HCT116 (cell line): ENCODE measurements around the gene IL1RAPL1. TPM values are rescaled to one million over a fixed set of nuclear protein-coding genes. Genes with fewer than 3 reads are reported as not detected.

Experiments used
- ATAC-seq: fragments of 200-7000 bp; cut with Tn5 transposase; 2 replicates; pipeline ENCODE4 v1.9.1; 2020; ENCODE audit warnings: mild to moderate bottlenecking, moderate library complexity
- BruUV-seq: library from RNA; stranded (reverse); fragments of 400-500 nt; replicated peaks from 2 replicates; lab custom pipeline; 2021; lab: Mats Ljungman, UMichigan
- CTCF ChIA-PET: fragments of 300-600 bp; sonication (Branson Sonifier 250); formaldehyde crosslinking; loops from one replicate; lab custom pipeline; 2021; ENCODE audit warnings: antibody characterized with exemption; lab: Charles Lee
- POLR2A ChIA-PET: fragments of 300-600, 350-600 bp; sonication (Branson Sonifier 250); formaldehyde crosslinking; loops from one replicate; lab custom pipeline; 2021; ENCODE audit warnings: antibody characterized with exemption; lab: Charles Lee
- RAD21 ChIA-PET, 2 experiments: fragments of 300-600 bp; sonication (Branson Sonifier 250); formaldehyde crosslinking; loops; one replicate each; lab custom pipeline; 2023; ENCODE audit warnings: low total read pairs in 2 of 2; ENCODE audit not compliant: uncharacterized antibody in 2 of 2, unreplicated experiment in 2 of 2, low non-redundant PET in 1 of 2; lab: Charles Lee
- DNase-seq: peaks from one replicate; pipeline ENCODE4 v3.0.0-alpha.2; 2010; ENCODE audit warnings: low read depth, low spot score
- H2AFZ ChIP-seq: fragments of 200-600 bp; shearing (Covaris generic), sonication (generic); 2 replicates; pipeline ENCODE4 v1.6.1; 2017; ENCODE audit warnings: low read depth, mixed run types, mixed read lengths, antibody characterized with exemption, low read length; ENCODE audit not compliant: poor library complexity, severe bottlenecking
- H3K27ac ChIP-seq: 2 replicates; pipeline ENCODE4 v1.5.1; 2012; ENCODE audit warnings: low read depth, low read length
- H3K27me3 ChIP-seq: fragments of 200-600 bp; sonication (generic); 2 replicates; pipeline ENCODE4 v1.6.1; 2016; ENCODE audit warnings: mixed run types, low read length, mixed read lengths; ENCODE audit not compliant: insufficient read depth
- H3K36me3 ChIP-seq, 2 experiments: fragments of 200-500 bp in 1 of 2; fragments of 200-600 bp in 1 of 2; sonication (Bioruptor generic) in 1 of 2; sonication (generic) in 1 of 2; 2 replicates each; pipeline versions ENCODE4 v1.5.1 to v1.6.1; 2014 to 2016; ENCODE audit warnings: low read length in 2 of 2, inconsistent platforms in 1 of 2, mixed read lengths in 1 of 2, mixed run types in 1 of 2; ENCODE audit not compliant: insufficient read depth in 2 of 2, control insufficient read depth in 1 of 2
- H3K4me1 ChIP-seq, 2 experiments: fragments of 200-600 bp in 1 of 2; sonication (generic) in 1 of 2; 2 replicates each; pipeline versions ENCODE4 v1.5.1 to v1.6.1; 2012 to 2017; ENCODE audit warnings: low read length in 2 of 2, inconsistent platforms in 1 of 2, mild to moderate bottlenecking in 1 of 2, mixed read lengths in 1 of 2, mixed run types in 1 of 2, moderate library complexity in 1 of 2; ENCODE audit not compliant: insufficient read depth in 2 of 2, control insufficient read depth in 1 of 2
- H3K4me2 ChIP-seq: fragments of 200-600 bp; sonication (generic); 2 replicates; pipeline ENCODE4 v1.6.1; 2017; ENCODE audit warnings: mixed run types, low read length, mixed read lengths
- H3K4me3 ChIP-seq, 2 experiments: fragments of 200-600 bp in 1 of 2; sonication (generic) in 1 of 2; replicated peaks in 1 of 2; 2 replicates each; pipeline ENCODE4 v1.5.1; 2011 to 2016; ENCODE audit warnings: low read length in 2 of 2, control low read depth in 1 of 2, low read depth in 1 of 2, mild to moderate bottlenecking in 1 of 2, mixed read lengths in 1 of 2, mixed run types in 1 of 2
- H3K79me2 ChIP-seq: fragments of 200-600 bp; sonication (generic); 2 replicates; pipeline ENCODE4 v1.6.1; 2017; ENCODE audit warnings: mild to moderate bottlenecking, mixed run types, low read length, moderate library complexity, mixed read lengths; ENCODE audit not compliant: insufficient read depth
- H3K9ac ChIP-seq: fragments of 200-600 bp; sonication (generic); 2 replicates; pipeline ENCODE4 v1.6.1; 2016; ENCODE audit warnings: low read length, mixed read lengths
- H3K9me2 ChIP-seq: fragments of 200-600 bp; sonication (generic), shearing (Covaris generic); 2 replicates; pipeline ENCODE4 v1.6.1; 2017; ENCODE audit warnings: mixed run types, mild to moderate bottlenecking, moderate library complexity; ENCODE audit not compliant: insufficient read depth
- H3K9me3 ChIP-seq, 2 experiments: fragments of 200-500 bp in 1 of 2; fragments of 200-600 bp in 1 of 2; sonication (Bioruptor generic) in 1 of 2; sonication (generic) in 1 of 2; 2 replicates each; pipeline ENCODE4 v1.6.1; 2014 to 2017; ENCODE audit warnings: low read length in 2 of 2, mixed read lengths in 2 of 2, inconsistent platforms in 1 of 2, low read depth in 1 of 2, mild to moderate bottlenecking in 1 of 2, mixed run types in 1 of 2, moderate library complexity in 1 of 2; ENCODE audit not compliant: control insufficient read depth in 1 of 2, insufficient read depth in 1 of 2
- H4K20me1 ChIP-seq: fragments of 200-600 bp; sonication (generic), shearing (Covaris generic); 2 replicates; pipeline ENCODE4 v1.6.1; 2017; ENCODE audit warnings: mixed run types, mild to moderate bottlenecking, moderate library complexity; ENCODE audit not compliant: insufficient read depth
- CTCF ChIP-seq, 3 experiments: fragments of 200-600 bp in 1 of 3; sonication (generic) in 1 of 3; IDR thresholded peaks in 2 of 3; conservative IDR thresholded peaks in 1 of 3; 2 replicates each; pipeline ENCODE4 v1.5.1; 2012 to 2017; ENCODE audit warnings: low read depth in 2 of 3, low read length in 2 of 3, antibody characterized with exemption in 1 of 3, borderline replicate concordance in 1 of 3, control low read depth in 1 of 3, mild to moderate bottlenecking in 1 of 3, mixed read lengths in 1 of 3, mixed run types in 1 of 3, moderate library complexity in 1 of 3; ENCODE audit not compliant: insufficient read depth in 1 of 3
- ELF1 ChIP-seq: IDR thresholded peaks from 2 replicates; pipeline ENCODE4 v1.6.1; 2012; ENCODE audit warnings: low read depth, borderline replicate concordance
- EZH2phosphoT487 ChIP-seq: fragments of 200-600 bp; IDR thresholded peaks from 2 replicates; pipeline ENCODE4 v1.6.1; 2018; ENCODE audit warnings: antibody characterized with exemption, borderline replicate concordance
- FOSL1 ChIP-seq: IDR thresholded peaks from 2 replicates; pipeline ENCODE4 v1.6.1; 2012; ENCODE audit warnings: low read depth
- JUND ChIP-seq: IDR thresholded peaks from 2 replicates; pipeline ENCODE4 v1.6.1; 2012
- RAD21 ChIP-seq: IDR thresholded peaks from 2 replicates; pipeline ENCODE4 v1.6.1; 2012; ENCODE audit warnings: low read depth, mild to moderate bottlenecking
- SIN3A ChIP-seq: IDR thresholded peaks from 2 replicates; pipeline ENCODE4 v1.6.1; 2012; ENCODE audit warnings: low read depth
- SP1 ChIP-seq: IDR thresholded peaks from 2 replicates; pipeline ENCODE4 v1.6.1; 2012; ENCODE audit warnings: low read depth
- SRF ChIP-seq: IDR thresholded peaks from 2 replicates; pipeline ENCODE4 v1.6.1; 2012; ENCODE audit warnings: low read depth
- TCF7L2 ChIP-seq: IDR thresholded peaks from 2 replicates; pipeline ENCODE4 v1.7.0; 2011; ENCODE audit warnings: borderline replicate concordance, inconsistent platforms; ENCODE audit not compliant: insufficient read depth, insufficient read length; ENCODE audit errors: extremely low read depth
- YY1 ChIP-seq: IDR thresholded peaks from 2 replicates; pipeline ENCODE4 v1.6.1; 2011; ENCODE audit warnings: low read length, low read depth, moderate library complexity, mild to moderate bottlenecking; ENCODE audit not compliant: insufficient replicate concordance; ENCODE audit errors: extremely low read depth
- intact Hi-C: fragments of 100-400 bp; cut with micrococcal nuclease; formaldehyde crosslinking; loops from 2 replicates; pipeline ENCODE4 v1.10.0; 2022
- total RNA-seq: library from RNA; stranded (reverse); gene quantifications from one replicate; pipeline ENCODE4 v1.2.1, GENCODE V29; 2021; ENCODE audit not compliant: unreplicated experiment
- TF ChIP-seq, protein P1 (sequence below): IDR thresholded peaks from 2 replicates; pipeline ENCODE4 v1.6.1; 2011; ENCODE audit warnings: mild to moderate bottlenecking, low read length, moderate library complexity; ENCODE audit not compliant: insufficient replicate concordance; ENCODE audit errors: extremely low read depth
- TF ChIP-seq, protein P2 (sequence below): IDR thresholded peaks from 2 replicates; pipeline ENCODE4 v1.6.1; 2012; ENCODE audit warnings: low read depth

Gene IL1RAPL1
- total RNA-seq, 1 experiment from 2014 or later: 2.8 TPM

GRCh38 chrX:28599957-28600356, 12.7 kb downstream of the IL1RAPL1 start:
- H3K36me3 ChIP-seq: no peaks in the 10 kb centered on the region
- no peak for TF ChIP-seq TCF7L2
- no peak for TF ChIP-seq ELF1
- no peak for TF ChIP-seq SRF
- no peak for TF ChIP-seq YY1
- TF ChIP-seq FOSL1: no peak
- TF ChIP-seq JUND: no peak
- TF ChIP-seq SIN3A: no peak
- no peak for TF ChIP-seq EZH2phosphoT487
- TF ChIP-seq, protein P1, sequence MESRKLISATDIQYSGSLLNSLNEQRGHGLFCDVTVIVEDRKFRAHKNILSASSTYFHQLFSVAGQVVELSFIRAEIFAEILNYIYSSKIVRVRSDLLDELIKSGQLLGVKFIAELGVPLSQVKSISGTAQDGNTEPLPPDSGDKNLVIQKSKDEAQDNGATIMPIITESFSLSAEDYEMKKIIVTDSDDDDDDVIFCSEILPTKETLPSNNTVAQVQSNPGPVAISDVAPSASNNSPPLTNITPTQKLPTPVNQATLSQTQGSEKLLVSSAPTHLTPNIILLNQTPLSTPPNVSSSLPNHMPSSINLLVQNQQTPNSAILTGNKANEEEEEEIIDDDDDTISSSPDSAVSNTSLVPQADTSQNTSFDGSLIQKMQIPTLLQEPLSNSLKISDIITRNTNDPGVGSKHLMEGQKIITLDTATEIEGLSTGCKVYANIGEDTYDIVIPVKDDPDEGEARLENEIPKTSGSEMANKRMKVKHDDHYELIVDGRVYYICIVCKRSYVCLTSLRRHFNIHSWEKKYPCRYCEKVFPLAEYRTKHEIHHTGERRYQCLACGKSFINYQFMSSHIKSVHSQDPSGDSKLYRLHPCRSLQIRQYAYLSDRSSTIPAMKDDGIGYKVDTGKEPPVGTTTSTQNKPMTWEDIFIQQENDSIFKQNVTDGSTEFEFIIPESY: no peak
- no peak for TF ChIP-seq CTCF (IDR thresholded peaks at IDR 0.05 in 2 of 3, conservative IDR thresholded peaks at IDR 0.05 in 1 of 3; ENCODE audit: borderline replicate concordance in 1 of 3, insufficient read depth in 1 of 3, low read depth in 2 of 3, low read length in 2 of 3)
- TF ChIP-seq RAD21: no peak
- TF ChIP-seq SP1: no peak
- TF ChIP-seq, protein P2, sequence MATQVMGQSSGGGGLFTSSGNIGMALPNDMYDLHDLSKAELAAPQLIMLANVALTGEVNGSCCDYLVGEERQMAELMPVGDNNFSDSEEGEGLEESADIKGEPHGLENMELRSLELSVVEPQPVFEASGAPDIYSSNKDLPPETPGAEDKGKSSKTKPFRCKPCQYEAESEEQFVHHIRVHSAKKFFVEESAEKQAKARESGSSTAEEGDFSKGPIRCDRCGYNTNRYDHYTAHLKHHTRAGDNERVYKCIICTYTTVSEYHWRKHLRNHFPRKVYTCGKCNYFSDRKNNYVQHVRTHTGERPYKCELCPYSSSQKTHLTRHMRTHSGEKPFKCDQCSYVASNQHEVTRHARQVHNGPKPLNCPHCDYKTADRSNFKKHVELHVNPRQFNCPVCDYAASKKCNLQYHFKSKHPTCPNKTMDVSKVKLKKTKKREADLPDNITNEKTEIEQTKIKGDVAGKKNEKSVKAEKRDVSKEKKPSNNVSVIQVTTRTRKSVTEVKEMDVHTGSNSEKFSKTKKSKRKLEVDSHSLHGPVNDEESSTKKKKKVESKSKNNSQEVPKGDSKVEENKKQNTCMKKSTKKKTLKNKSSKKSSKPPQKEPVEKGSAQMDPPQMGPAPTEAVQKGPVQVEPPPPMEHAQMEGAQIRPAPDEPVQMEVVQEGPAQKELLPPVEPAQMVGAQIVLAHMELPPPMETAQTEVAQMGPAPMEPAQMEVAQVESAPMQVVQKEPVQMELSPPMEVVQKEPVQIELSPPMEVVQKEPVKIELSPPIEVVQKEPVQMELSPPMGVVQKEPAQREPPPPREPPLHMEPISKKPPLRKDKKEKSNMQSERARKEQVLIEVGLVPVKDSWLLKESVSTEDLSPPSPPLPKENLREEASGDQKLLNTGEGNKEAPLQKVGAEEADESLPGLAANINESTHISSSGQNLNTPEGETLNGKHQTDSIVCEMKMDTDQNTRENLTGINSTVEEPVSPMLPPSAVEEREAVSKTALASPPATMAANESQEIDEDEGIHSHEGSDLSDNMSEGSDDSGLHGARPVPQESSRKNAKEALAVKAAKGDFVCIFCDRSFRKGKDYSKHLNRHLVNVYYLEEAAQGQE: no peak
- no peak overlapping the region for H3K4me3 ChIP-seq
- ChIA-PET RAD21 (no interaction called here), CTCF (no interaction called here), POLR2A (no interaction called here)
- H3K4me2 ChIP-seq: no peak overlapping the region
- DNase-seq (no peak), ATAC-seq (no peak)
- H4K20me1 ChIP-seq: no peaks in the 10 kb centered on the region
- no peaks in the 10 kb centered on the region for H3K9me2 ChIP-seq
- no peak overlapping the region for H3K27ac ChIP-seq
- no peak overlapping the region for H2AFZ ChIP-seq
- H3K4me1 ChIP-seq: peaks cover 4 to 9% of the 10 kb centered on the region in 2 experiments; a peak in 3 of 4 replicates
- H3K79me2 ChIP-seq: peaks cover 60% of the 10 kb centered on the region
- intact Hi-C loops: loop anchor here (10.0 kb wide), 1 partner anchor 65 kb away; no protein-coding TSS in a partner anchor
- no peak overlapping the region for H3K9ac ChIP-seq
- no TSS peak for BruUV-seq
- no peaks in the 10 kb centered on the region for H3K27me3 ChIP-seq
- H3K9me3 ChIP-seq: no peaks in the 10 kb centered on the region
